NCI-H2107 treated with DMSO at 0.1 percent for 48 hours (cell line): ENCODE measurements around the gene PSEN2.
"Not testable (repeated sequence)": the region's sequence is repeated elsewhere in the genome, so short reads cannot be mapped to it uniquely, and the experiment has no call there.

Experiments
- DNase-seq: peaks from one replicate; lab custom pipeline; 2025; ENCODE audit not compliant: unreplicated experiment; lab: John Stamatoyannopoulos, UW

PSEN2 gene

DNA sequence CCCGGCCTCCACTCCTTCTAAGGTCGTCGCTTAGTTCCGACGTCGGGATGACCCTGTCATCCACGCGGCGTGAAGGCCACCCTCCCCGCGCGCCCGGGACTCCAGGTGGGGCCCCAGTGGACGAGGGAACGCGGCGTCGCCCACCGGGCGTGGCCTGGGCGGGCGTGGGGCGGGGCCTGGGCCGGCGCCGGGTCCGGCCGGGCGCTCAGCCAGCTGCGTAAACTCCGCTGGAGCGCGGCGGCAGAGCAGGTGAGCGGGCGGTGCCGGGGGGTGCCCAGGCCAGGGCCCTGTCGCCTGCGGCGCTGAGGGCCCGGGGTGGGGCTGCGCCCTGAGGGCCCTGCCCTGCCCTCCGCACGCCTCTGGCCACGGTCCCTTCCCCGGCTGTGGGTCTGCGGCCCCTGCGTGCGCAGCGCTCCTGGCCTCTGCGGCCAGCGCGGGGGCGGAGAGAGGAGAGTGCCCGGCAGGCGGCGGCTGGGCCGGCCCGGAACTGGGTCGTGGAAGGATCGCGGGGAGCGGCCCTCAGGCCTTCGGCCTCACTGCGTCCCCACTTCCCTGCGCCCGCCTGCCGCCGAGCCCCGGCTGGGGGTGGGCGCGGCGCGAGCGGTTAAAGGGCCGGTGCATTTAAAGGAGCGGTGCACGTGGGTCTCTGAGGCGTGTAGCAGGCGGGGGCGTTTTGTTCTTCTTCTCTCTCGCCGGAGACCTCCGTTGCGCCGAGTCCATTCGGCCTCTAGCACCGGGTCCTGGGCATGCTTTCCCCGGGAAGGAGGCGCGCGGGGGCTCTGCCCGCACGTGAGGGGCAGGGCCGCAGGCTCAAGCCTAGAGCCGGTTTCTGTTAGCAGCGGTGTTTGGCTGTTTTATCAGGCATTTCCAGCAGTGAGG lies at the start of gene PSEN2:
Gene PSEN2 (plus strand): TSS at position 216 of the 879 bp plus-strand sequence. CDS start 11,292 bp downstream, outside the sequence.
- DNase-seq, result peak; percentile 47

DNA sequence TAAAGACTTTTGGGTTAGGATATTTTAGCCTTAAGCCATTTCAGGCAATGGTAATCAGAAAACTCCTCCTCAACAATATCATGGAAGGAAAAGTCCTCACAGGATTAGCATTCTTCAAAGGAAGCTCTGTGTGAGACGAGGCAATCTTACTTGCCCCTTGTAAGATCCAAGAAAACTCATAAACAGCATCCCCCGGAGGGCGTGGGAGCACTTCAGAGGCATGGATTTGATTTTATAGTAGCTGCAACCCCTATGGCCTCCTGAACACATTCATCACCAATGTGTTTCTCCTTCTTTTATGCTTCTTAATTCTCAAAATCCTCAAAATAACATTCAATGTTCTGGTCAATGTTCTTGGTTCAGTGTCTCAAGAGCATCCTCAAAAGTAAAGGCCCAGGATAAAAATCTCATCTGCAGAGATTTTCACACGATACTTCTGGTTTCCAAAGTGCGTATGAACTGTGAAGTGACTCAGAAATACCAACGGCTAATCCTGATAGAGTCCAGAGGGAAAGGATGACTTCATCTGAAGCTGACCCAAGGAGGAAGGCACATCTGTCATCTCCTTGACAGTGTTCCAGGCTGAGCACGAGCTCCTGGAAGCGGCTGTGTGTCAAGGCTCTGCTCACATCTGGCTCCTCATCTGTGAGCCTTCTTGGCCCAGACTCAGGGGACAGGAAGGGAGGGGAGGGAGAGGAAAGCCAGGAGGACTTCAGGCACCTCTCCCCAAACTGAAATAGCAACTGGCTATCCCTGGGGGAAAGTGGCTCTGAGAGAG lies 49.3 kb upstream of the PSEN2 start:
- no peak for DNase-seq

DNA sequence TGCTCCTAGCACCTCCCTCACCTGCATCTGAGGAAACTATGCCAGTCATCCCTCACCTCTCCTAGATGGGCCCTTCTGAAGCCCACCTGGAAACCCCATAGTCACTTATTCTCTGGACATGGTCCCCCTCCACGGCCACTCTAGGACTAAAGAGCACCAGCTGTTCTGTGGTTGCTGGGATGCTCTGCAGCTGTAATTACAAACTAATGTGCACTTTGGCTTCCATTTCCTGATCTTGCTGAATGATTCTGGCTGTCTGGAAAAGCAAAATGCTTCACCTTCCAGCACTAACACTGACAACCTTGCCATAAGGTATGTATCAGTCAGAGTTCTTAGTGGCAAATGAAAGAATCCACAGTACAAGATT lies 48.7 kb upstream of the PSEN2 start:
- no peak for DNase-seq

DNA sequence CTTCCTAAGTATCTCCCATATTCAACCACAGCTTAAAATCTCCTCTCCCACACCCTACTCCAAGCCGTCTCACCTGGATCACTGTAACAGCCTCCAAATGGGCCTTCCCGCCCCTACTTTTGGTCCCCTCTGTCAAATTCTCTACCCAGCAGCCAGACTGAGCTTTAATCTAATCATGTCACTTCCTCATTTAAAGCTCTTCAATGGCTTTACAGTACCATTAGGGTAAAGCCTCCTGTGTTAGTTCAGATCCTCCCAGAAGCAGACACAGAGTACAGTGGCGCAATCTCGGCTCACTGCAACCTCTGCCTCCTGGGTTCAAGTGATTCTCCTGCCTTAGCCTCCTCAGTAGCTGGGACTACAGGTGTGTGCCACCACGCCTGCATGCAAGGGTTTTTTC lies 46.8 kb upstream of the PSEN2 start:
- no peak for DNase-seq

DNA sequence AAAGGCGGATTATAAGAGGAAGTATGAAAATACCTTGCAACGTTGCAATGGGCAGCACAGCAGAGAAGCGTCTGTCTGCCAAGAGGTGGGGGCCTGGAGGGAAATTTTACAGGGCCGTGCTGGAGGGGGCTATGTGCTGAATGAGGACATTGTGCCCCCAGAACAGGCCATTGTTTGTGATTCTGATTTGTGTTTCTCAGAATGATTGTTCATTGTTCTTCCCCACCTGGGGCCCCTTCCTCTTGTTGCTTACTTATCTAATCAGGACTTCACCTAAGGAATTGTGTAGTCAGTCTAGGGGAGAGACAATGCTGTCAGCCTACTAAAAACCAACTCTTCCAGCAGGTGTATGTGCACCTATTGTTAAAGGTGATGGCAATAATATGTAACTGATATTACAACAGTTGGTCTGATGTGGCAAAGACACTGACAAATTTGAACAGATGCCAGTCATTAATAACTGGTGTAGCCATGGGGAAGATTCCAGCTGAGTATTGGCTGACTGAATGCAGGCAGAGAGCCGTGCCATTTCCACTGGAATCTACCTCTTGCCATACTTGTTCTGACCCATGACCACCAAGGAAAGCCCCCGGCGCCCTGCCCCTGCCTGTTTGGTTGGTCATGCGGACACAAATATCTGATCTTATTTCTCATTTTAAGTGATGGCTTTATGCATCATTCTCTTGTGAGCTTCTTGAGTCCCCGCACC lies 45.2 kb upstream of the PSEN2 start:
- no peak for DNase-seq

DNA sequence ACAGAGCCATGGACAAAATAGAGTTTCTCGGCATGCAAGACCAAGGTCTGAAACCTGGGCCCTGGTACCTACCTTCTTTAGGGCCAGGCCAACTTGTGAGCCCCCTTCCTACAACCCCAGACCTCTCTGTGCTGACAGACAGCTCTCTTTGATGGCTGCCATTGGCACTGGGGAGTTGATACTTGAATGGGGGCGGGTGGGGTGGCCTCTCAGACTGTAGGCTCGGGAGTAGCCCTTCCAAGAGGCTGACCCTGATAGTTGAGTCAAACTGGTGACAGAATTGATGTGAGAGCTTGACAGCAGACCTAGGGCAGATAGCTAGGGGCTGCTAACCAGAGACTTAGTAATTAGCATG lies 44.7 kb upstream of the PSEN2 start:
- no peak for DNase-seq

DNA sequence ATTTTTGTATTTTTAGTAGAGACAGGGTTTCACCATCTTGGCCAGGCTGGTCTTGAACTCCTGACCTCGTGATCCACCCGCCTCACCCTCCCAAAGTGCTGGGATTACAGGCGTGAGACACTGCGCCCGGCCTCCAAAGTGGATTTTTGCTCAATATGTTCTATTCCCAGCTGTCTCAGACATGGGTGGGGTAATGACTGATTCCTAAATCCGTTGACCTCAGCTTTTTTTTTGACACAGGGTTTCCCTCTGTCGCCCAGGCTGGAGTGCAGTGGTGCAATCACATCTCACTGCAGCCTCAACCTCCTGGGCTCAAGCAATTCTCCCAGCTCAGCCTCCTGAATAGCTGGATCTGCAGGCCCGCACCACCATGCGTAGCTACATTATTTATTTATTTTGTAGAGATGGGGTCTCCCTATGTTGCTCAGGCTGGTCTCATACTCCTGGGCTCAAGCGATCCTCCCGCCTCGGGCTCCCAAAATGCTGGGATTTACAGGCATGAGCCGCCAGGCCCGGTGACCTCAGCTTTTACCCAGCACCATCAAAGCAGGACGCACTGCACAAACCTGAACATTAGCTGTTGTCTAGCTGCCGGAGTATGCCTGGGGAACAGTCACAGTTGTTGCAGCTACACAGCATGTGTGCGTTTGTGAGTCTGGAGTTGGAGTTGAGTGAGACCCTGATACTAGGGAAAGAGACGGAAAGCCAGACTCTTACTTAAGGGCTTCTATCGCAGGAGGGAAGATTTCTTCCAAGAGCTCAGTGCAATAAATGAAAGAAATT lies 43.7 kb upstream of the PSEN2 start:
- no peak for DNase-seq

DNA sequence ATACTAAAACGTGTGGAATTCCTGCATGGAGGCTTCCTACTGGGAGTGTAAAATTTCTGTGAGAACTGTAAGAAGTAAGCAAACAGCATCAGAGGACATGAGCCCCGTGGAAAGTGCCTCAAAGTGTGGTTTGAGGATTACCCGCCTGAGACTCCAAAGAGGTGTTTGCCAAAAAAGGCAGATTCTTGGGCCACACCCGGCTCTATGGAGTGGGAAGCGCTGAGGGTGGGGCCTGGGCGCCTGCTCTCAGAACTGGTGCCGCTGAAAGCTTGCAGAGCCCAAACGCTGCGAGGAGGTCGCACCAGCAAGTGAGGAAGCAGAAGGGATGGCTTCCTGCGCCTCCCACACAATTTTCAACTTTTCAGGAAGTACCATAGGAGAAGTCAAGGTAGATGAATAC lies 43.0 kb upstream of the PSEN2 start:
- no peak for DNase-seq

DNA sequence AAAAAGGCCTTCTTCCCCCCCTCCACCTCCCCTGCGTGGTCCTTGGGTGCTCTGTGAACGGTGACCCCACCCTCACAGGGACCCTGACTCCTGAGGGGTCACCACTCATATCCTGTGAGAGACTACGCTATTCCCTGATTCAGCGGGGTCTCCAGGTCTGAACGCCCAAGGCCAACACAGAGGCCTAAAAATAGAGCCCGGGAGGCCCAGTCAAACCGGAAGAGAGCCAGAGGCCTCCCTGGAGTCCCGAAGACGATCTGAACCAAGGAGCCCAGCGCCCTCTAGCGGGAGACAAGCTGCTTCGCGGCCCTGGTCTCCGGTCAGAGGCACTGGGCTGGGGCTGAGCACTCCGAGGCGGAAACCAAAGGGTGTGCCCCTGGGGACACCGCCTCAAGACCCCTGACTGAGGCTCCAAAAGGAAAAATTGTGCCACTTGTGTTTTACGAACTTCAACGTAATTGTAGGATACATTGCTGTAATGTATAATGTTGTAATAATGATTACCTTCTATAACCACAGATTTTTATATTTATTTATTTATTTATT lies 42.4 kb upstream of the PSEN2 start:
- DNase-seq, result peak; percentile 88

DNA sequence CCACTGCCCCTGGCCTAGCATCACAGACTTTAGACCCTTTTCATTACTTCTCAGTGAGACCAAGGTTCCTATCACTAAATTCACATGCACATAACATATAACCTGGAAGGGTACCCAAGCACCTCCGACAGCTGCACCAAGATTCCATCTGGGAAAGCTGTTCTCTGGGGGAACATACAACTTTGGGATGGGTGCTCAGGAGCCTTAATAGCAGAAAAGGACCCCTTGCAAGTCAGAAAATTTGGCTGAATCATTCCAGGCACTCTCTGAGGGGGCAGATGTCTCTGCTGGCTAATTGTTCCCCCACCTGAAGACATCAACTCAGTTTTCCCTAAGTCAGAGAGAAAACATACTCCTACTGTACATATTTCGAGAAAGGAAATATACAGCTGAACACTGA lies 41.3 kb upstream of the PSEN2 start:
- DNase-seq, result no peak

DNA sequence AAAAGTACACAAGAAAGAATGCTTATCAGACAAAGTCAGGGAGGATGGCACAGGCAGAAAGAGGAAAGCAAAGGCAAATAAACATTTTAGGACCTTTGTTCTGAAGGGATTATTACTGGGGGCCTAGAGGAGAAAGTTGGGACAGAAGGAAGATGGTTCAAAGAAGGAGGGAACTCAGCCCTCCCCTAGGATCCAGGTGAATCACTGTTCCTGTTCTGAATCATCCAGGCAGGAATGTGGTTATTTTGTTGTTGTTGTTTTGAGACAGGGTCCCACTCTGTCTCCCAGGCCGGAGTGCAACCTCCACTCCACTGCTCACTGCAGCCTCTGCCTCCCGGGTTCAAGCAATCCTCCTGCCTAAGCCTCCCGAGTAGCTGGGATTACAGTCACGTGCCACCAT lies 38.5 kb upstream of the PSEN2 start:
- DNase-seq, result no peak

DNA sequence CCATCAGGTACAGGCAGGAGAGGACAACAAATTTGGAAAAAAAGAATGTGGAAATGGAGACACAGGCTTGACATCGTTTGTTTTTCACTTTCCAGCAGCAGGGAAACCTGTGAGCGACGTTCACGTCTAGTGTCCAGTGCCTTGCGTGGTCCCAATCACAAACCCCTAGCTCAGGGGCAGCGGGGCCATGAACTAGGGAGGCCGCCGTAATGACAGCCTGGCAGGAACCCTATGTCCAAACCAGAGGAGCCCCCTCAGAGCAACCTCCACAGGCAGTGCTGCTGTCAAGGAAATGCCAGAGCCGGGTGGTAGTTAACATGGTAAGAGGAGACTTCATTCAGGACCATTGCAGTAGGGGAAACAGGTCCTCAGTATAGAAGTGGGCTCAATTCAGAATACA lies 37.8 kb upstream of the PSEN2 start:
- no peak for DNase-seq

DNA sequence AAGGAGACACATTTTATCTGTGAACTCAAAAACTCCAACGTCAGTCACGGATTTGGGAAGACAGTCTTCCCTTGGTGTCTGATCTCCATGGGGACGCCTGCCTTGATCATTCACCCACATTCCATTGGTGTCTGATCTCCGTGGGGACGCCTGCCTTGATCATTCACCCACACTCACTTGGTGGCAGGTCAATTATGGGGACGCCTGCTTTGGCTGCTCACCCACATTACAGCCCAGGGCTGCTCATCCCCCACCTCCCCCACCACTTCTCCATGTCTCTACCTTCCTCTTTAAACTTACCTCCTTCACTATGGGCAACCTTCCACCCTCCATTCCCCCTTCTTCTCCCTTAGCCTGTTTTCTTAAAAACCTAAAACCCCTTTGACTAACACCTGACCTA lies 36.2 kb upstream of the PSEN2 start:
- not testable (repeated sequence) for DNase-seq

DNA sequence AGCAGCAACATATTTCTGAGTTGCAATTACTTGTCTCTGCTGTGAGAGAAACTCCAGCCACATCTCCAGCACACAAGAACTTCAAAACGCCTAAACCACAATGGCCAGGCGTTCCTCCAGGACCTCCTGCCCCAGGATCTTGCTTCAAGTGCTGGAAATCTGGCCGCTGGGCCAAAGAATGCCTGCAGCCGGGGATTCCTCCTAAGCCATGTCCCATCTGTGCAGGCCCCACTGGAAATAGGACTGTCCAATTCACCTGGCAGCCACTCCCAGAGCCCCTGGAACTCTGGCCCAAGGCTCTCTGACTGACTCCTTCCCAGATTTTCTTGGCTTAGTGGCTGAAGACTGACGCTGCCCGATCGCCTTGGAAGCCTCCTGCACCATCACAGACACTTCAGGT lies 35.0 kb upstream of the PSEN2 start:
- DNase-seq, result not testable (repeated sequence)

DNA sequence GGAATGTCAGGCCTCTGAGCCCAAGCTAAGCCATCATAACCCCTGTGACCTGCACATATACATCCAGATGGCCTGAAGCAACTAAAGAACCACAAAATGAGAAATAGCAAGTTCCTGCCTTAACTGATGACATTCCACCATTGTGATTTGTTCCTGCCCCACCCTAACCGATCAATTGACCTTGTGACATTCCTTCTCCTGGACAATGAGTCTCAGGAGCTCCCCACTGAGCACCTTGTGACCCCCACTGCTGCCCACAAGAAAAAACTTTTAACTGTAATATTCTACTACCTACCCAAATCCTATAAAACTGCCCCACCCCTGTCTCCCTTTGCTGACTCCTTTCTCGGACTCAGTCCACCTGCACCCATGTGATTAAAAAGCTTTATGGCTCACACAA lies 32.5 kb upstream of the PSEN2 start:
- not testable (repeated sequence) for DNase-seq

DNA sequence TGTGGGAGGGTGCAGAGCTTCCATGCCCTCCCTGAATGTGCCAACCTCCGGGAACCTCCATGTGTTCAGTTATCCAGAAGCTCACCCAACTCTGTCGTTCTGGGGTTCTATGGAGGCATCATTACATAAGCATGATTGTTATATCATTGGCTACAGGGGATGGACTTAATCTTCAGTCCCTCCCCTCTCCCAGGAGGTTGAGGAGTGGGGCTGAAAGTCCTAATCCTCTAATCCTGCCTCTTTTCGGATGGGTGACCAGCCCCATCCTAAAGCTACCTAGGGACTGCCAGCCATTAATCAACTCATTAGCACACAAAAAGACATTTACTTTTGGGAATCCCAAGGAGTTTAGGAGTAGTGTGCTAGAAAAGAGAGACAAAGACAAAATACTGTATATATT lies 32.0 kb upstream of the PSEN2 start:
- no peak for DNase-seq

DNA sequence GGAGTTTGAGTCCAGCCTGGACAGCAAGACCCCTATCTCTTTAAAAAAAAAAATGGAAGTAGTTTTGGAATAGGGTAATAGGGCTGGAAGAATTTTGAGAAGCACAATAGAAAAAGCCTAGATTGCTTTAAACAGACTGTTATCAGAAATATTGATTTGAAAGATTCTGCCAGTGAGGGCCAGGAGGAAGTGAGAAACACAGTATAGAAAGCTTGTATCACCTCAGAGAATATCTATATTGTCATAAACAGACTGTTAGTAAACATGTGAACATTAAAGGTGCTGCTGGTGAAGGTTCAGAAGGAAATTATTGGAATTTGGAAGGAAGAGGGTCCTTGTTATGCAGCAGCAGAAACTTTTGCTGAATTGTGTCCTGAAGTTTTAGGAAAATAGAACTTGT lies 24.8 kb upstream of the PSEN2 start:
- no peak for DNase-seq

DNA sequence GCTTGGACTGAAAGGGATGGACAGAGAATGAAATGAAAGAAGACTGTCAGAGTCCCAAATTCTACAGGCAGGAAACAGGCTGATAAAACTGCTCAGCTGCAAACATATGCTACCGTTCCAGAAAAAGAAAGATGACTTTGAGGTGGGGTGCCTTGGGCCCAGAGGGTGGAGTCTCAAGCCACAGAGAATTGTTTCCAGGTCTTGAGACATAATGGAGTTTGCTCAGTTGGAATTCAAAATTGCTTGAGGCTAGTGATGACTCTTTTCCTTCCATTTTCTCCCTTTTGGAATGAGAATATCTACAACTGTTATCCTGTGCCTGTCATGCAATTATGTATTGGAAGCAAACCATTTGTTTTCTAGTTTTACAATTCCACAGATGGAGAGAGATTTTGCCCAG lies 23.6 kb upstream of the PSEN2 start:
- no peak for DNase-seq

DNA sequence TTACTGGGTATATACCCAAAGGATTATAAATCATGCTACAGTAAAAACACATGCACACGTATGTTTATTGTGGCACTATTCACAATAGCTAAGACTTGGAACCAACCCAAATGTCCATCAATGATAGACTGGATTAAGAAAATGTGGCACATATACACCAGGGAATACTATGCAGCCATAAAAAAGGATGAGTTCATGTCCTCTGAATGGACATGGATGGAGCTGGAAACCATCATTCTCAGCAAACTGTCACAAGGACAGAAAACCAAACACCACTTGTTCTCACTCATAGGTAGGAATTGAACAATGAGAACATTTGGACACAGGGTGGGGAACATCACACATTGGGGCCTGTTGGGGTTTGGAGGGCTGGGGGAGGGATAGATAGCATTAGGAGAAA lies 15.9 kb upstream of the PSEN2 start:
- DNase-seq, result not testable (repeated sequence)

DNA sequence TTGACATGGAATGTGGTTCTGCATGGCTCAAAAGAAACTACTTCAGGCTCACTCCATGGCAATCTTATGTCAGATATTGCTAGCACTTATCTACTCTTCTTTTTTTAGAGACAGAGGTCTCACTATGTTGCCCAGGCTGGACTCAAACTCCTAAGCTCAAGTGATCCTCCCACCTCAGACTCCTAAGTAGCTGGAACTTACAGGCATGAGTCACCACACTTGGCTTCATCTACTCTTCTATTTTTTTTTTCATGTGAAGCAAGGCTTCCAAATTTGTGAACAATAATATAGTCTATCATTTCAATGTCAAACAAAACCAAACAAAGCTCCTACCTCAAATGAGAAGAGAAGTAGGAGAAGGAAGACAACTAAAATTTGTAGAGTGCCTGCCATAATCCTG lies 7.5 kb upstream of the PSEN2 start:
- DNase-seq, result no peak

DNA sequence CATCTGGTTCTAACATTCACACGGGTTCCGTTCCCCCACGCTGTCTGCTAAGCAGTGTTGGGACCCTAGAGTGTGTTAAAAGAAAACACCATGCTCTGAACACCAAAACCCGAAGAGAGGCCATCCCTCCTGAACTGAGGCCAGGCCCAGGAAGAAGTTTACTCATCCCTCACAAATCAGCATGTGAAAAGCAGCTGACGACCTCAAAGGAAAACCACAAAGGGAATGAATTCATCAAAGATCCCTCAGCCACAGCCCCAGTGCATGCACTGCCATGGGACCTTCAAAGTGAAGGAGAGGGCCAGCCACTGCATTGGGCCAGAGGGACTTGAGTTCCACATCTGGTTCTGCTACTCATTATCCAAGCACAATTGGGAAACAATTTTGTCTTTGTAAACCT lies 7.0 kb upstream of the PSEN2 start:
- DNase-seq, result no peak
